Neural crest cell (in vitro differentiated cells): ENCODE measurements around the gene C12orf57. TPM values are rescaled to one million over a fixed set of nuclear protein-coding genes. Genes with fewer than 3 reads are reported as not detected.
"Not testable (repeated sequence)": the region's sequence is repeated elsewhere in the genome, so short reads cannot be mapped to it uniquely, and the experiment has no call there.

Experiments
- DNase-seq: peaks from one replicate; pipeline ENCODE4 v3.0.0; 2021; ENCODE audit warnings: low read depth, mixed read lengths, low spot score
- H3K27ac Mint-ChIP-seq: one replicate; pipeline ENCODE4 v1.8.0; 2021; ENCODE audit warnings: mild to moderate bottlenecking, mixed read lengths; ENCODE audit not compliant: unreplicated experiment
- H3K27me3 Mint-ChIP-seq: 2 replicates; pipeline ENCODE4 v1.8.0; 2021; ENCODE audit warnings: low read depth, mild to moderate bottlenecking, mixed read lengths
- H3K36me3 Mint-ChIP-seq: 2 replicates; pipeline ENCODE4 v1.8.0; 2021; ENCODE audit warnings: low read depth, mild to moderate bottlenecking, mixed read lengths
- H3K4me1 Mint-ChIP-seq: 2 replicates; pipeline ENCODE4 v1.8.0; 2021; ENCODE audit warnings: mixed read lengths
- H3K4me3 Mint-ChIP-seq: one replicate; pipeline ENCODE4 v1.8.0; 2021; ENCODE audit warnings: mild to moderate bottlenecking, mixed read lengths
- H3K9me3 Mint-ChIP-seq: 2 replicates; pipeline ENCODE4 v1.8.0; 2021; ENCODE audit warnings: mixed read lengths
- CTCF ChIP-seq: fragments of 200-600 bp; sonication (generic); conservative IDR thresholded peaks from 2 replicates; pipeline ENCODE4 v1.5.0; 2021; ENCODE audit warnings: antibody characterized with exemption, mild to moderate bottlenecking
- total RNA-seq: library from RNA; stranded (reverse); gene quantifications from 2 replicates; pipeline ENCODE4 v1.2.1, GENCODE V29; 2021

The C12orf57 gene
- total RNA-seq, 1 donor from 2014 or later = 298 TPM

- no peak for TF ChIP-seq CTCF
- H3K4me3 Mint-ChIP-seq = no peak overlapping the region
- H3K27me3 Mint-ChIP-seq = no peaks in the 10 kb centered on the region
- no peaks in the 10 kb centered on the region for H3K9me3 Mint-ChIP-seq
- DNase-seq = no peak
- no peaks in the 10 kb centered on the region for H3K36me3 Mint-ChIP-seq
- no peak overlapping the region for H3K27ac Mint-ChIP-seq
- peaks cover 5% of the 10 kb centered on the region for H3K4me1 Mint-ChIP-seq
These were observed 41.4 kb upstream of the C12orf57 start for GRCh38 chr12:6902448-6902847.

GRCh38 chr12:6903722-6904121, 40.1 kb upstream of the C12orf57 start:
- H3K27ac Mint-ChIP-seq = no peak overlapping the region
- H3K4me3 Mint-ChIP-seq = peak overlapping the region; percentile 1
- no peak for TF ChIP-seq CTCF
- H3K27me3 Mint-ChIP-seq = no peaks in the 10 kb centered on the region
- peaks cover 5% of the 10 kb centered on the region for H3K4me1 Mint-ChIP-seq
- H3K36me3 Mint-ChIP-seq = no peaks in the 10 kb centered on the region
- DNase-seq = no peak
- H3K9me3 Mint-ChIP-seq = no peaks in the 10 kb centered on the region

DNA sequence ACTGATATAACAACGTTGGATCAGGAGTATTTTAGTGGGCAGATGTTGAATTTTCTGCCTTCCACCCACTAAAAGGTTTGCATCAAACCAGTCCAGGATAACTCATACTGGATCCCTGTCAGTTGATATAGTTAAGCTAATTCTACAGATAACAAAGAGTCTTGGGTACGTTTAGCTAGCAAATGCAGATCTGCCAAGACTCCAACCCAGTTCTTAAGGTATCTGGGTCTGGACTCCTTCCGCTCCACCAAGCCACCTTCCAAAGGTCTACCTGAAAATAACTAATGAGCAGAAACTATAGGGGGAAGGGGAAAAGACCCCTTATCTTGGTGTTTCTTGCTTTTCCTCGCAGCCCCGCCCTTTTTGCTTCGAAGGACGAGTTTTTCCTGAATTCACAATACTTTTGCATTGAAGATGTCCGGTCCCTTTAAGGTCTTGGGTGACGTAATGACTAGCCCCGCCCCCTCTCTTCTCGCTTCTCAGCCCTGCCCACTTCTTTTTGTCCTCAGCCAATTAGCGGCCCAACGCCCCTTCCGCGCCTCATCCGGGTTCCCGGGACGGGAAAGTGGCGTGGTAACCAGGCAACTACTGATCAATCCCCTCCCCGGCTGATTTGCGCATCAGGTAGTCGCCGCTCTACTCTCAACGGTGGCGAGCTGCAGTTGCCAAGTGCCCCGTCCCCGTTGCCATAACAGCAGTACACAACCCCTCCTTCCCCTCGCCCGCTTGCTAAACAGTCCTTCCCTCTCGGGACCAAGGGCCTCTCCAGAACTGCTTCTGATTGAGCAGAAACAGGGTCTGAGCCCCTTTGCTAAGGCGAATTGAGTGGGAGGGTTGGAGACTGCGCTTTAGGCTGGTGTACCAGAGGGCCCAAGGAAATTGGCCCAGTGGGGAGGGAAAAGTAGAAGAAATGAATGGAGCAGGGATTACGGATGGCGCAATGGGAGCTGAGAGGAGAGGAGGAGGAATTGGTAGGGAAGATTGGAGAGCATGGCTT, 39.2 kb upstream of the C12orf57 start, which contains the start of gene LRRC23:
Gene LRRC23, plus strand, starts transcription at position 543 of the 997 bp plus-strand sequence. CDS start 812 bp downstream, outside the sequence.
- Mint-ChIP-seq H3K9me3 (no peaks in the 10 kb centered on the region), H3K27ac (no peak within 1 kb of the TSS), H3K4me1 (peaks cover 2% of the 10 kb centered on the region), H3K4me3 (peak within 1 kb of the TSS; percentile 1), H3K27me3 (no peaks in the 10 kb centered on the region), H3K36me3 (no peaks in the 10 kb centered on the region)
- no peak for TF ChIP-seq CTCF
- peak; percentile 97 for DNase-seq

DNA sequence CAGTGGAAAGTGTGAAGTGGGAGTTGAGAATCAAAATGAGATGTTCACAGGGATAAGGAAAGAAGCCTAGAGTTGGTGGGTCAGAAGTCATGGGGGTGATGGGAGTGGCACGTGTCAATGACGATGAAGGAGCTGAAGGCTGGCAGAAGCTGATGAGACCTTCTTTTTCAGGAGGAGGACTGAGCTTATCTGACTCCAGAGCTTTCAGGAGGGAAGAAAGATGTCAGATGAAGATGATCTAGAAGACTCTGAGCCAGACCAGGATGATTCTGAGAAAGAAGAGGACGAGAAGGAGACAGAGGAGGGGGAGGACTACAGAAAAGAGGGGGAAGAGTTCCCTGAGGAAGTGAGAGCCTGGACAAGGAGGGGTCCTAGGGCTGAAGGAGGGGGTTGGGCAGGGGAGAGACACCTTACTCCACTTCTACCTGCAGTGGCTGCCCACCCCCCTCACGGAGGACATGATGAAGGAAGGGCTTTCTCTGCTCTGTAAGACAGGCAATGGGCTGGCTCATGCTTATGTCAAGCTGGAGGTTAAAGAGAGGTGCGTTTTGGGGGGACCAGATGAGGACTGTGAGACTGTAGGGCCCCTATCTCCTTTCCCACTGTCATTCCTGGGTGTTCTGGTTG, 38.3 kb upstream of the C12orf57 start:
- no peak for DNase-seq
- Mint-ChIP-seq H3K27me3 (no peaks in the 10 kb centered on the region), H3K36me3 (no peaks in the 10 kb centered on the region), H3K4me3 (no peak overlapping the region), H3K27ac (no peak overlapping the region), H3K4me1 (no peaks in the 10 kb centered on the region), H3K9me3 (no peaks in the 10 kb centered on the region)
- no peak for TF ChIP-seq CTCF

DNA sequence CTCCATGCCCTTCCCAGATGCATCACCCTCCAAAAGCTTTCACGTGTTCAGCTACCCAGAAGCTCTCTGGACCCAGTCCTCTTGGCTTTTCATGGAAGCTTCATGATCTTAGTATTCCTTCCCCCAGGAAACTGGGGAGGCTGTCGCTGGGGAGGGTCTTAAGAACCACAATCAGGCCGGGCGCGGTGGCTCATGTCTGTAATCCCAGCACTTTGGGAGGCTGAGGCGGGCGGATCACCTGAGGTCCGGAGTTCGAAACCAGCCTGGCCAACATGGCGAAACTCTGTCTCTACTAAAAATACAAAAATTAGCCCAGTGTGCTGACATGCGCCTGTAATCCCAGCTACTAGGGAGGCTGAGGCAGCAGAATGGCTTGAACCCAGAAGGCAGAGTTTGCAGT, 35.7 kb upstream of the C12orf57 start:
- H3K4me1 Mint-ChIP-seq, H3K9me3 Mint-ChIP-seq, DNase-seq, H3K4me3 Mint-ChIP-seq, H3K36me3 Mint-ChIP-seq, H3K27ac Mint-ChIP-seq: not testable (repeated sequence)
- peaks cover 13% of the 10 kb centered on the region for H3K27me3 Mint-ChIP-seq
